H1 (cell line): ENCODE data around the gene GEMIN2. TPM values are rescaled to one million over a fixed set of nuclear protein-coding genes. Genes with fewer than 3 reads are reported as not detected.

ENCODE experiments used
- CTCF ChIA-PET: fragments of 300-600 bp; sonication (Branson Sonifier 250); formaldehyde crosslinking; loops from one replicate; lab custom pipeline; 2021; ENCODE audit not compliant: partially characterized antibody; lab: Charles Lee
- POLR2A ChIA-PET: fragments of 300-600 bp; sonication (Branson Sonifier 250); formaldehyde crosslinking; loops from one replicate; lab custom pipeline; 2021; ENCODE audit warnings: inconsistent platforms; ENCODE audit not compliant: partially characterized antibody; lab: Charles Lee
- DNase-seq, 2 experiments: peaks; one replicate each; pipeline versions ENCODE4 v3.0.0 to v3.0.0-alpha.2; 2010 to 2022; ENCODE audit warnings: low spot score in 2 of 2, low read depth in 1 of 2, mixed read lengths in 1 of 2
- FAIRE-seq: peaks from 2 replicates; lab custom pipeline; 2011; peaks lifted over from hg19 to GRCh38; lab: Jason Lieb, UNC
- H2AFZ ChIP-seq: 2 replicates; pipeline ENCODE4 v1.8.1; 2012; ENCODE audit warnings: low read length, inconsistent platforms
- H2AK5ac ChIP-seq: 2 replicates; pipeline ENCODE4 v1.6.1; 2013; ENCODE audit warnings: low read depth, low read length
- H2BK120ac ChIP-seq: replicated peaks from 2 replicates; pipeline ENCODE3; 2013; ENCODE audit warnings: low read depth, low read length, inconsistent platforms
- H2BK12ac ChIP-seq: 2 replicates; pipeline ENCODE4 v1.6.1; 2013; ENCODE audit warnings: low read depth, low read length
- H2BK15ac ChIP-seq: 2 replicates; pipeline ENCODE4 v1.6.1; 2013; ENCODE audit warnings: low read length
- H2BK20ac ChIP-seq: 2 replicates; pipeline ENCODE4 v1.6.1; 2013; ENCODE audit warnings: low read length
- H2BK5ac ChIP-seq: 2 replicates; pipeline ENCODE4 v1.6.1; 2013; ENCODE audit warnings: low read depth, low read length
- H3K14ac ChIP-seq: 2 replicates; pipeline ENCODE4 v1.6.1; 2013; ENCODE audit warnings: inconsistent platforms; ENCODE audit not compliant: insufficient read length
- H3K18ac ChIP-seq: 2 replicates; pipeline ENCODE4 v1.6.1; 2013; ENCODE audit warnings: low read length; ENCODE audit errors: extremely low read depth
- H3K23ac ChIP-seq: 2 replicates; pipeline ENCODE4 v1.6.1; 2013; ENCODE audit warnings: inconsistent platforms; ENCODE audit not compliant: insufficient read length
- H3K23me2 ChIP-seq: 2 replicates; pipeline ENCODE4 v1.6.1; 2013; ENCODE audit warnings: low read depth, low read length
- H3K27ac ChIP-seq: 2 replicates; pipeline ENCODE4 v1.6.1; 2011; ENCODE audit warnings: low read depth, low read length, inconsistent platforms
- H3K27me3 ChIP-seq, 4 experiments: replicated peaks in 1 of 4; 1 replicate in 1 of 4; 2 replicates in 3 of 4; pipeline versions ENCODE4 v1.6.1 to v1.8.1; 2011 to 2013; ENCODE audit warnings: low read length in 3 of 4, mild to moderate bottlenecking in 3 of 4, inconsistent platforms in 2 of 4, mixed read lengths in 2 of 4, moderate library complexity in 1 of 4; ENCODE audit not compliant: control insufficient read depth in 3 of 4, insufficient read depth in 3 of 4; ENCODE audit errors: extremely low read depth in 1 of 4
- H3K36me3 ChIP-seq, 4 experiments: 2 replicates each; pipeline versions ENCODE4 v1.6.1 to v1.8.1; 2011 to 2013; ENCODE audit warnings: mild to moderate bottlenecking in 4 of 4, low read length in 3 of 4, moderate library complexity in 2 of 4, control low read depth in 1 of 4, inconsistent platforms in 1 of 4; ENCODE audit not compliant: insufficient read depth in 4 of 4, control insufficient read depth in 2 of 4
- H3K4ac ChIP-seq: replicated peaks from 2 replicates; pipeline ENCODE3; 2013; ENCODE audit warnings: low read length, low read depth, mixed read lengths, inconsistent platforms; ENCODE audit not compliant: insufficient read length
- H3K4me1 ChIP-seq, 4 experiments: replicated peaks in 1 of 4; 1 replicate in 1 of 4; 2 replicates in 3 of 4; pipeline versions ENCODE4 v1.6.1 to v1.8.1; 2011 to 2013; ENCODE audit warnings: low read length in 3 of 4, inconsistent platforms in 2 of 4, mixed read lengths in 1 of 4; ENCODE audit not compliant: insufficient read depth in 4 of 4, control insufficient read depth in 3 of 4
- H3K4me2 ChIP-seq, 2 experiments: 2 replicates each; pipeline versions ENCODE4 v1.6.1 to v1.8.1; 2011 to 2013; ENCODE audit warnings: low read depth in 2 of 2, low read length in 2 of 2, control low read depth in 1 of 2, inconsistent platforms in 1 of 2, mild to moderate bottlenecking in 1 of 2; ENCODE audit not compliant: insufficient read depth in 1 of 2
- H3K4me3 ChIP-seq, 4 experiments: fragments of 200-600, 300-600 bp in 1 of 4; sonication (generic), shearing (Covaris generic), sonication (Bioruptor Twin) in 1 of 4; 2 replicates each; pipeline versions ENCODE4 v1.5.1 to v1.8.1; 2011 to 2016; ENCODE audit warnings: low read length in 4 of 4, low read depth in 3 of 4, control low read depth in 2 of 4, inconsistent platforms in 2 of 4, mild to moderate bottlenecking in 2 of 4, mixed read lengths in 1 of 4, moderate library complexity in 1 of 4; ENCODE audit not compliant: insufficient read depth in 2 of 4; ENCODE audit errors: extremely low read depth in 1 of 4
- H3K56ac ChIP-seq: replicated peaks from 2 replicates; pipeline ENCODE3; 2013; ENCODE audit warnings: low read depth, mild to moderate bottlenecking, mixed read lengths, low read length, inconsistent platforms; ENCODE audit not compliant: insufficient read length
- H3K79me1 ChIP-seq: 2 replicates; pipeline ENCODE4 v1.6.1; 2013; ENCODE audit warnings: low read depth, low read length, control low read depth
- H3K79me2 ChIP-seq, 2 experiments: 2 replicates each; pipeline versions ENCODE4 v1.6.1 to v1.8.1; 2012 to 2013; ENCODE audit warnings: low read length in 2 of 2, mild to moderate bottlenecking in 2 of 2, inconsistent platforms in 1 of 2; ENCODE audit not compliant: insufficient read depth in 2 of 2, control insufficient read depth in 1 of 2
- H3K9ac ChIP-seq, 4 experiments: replicated peaks in 1 of 4; 1 replicate in 1 of 4; 2 replicates in 3 of 4; pipeline versions ENCODE4 v1.6.1 to v1.8.1; 2011 to 2013; ENCODE audit warnings: low read depth in 3 of 4, low read length in 3 of 4, control low read depth in 2 of 4, mild to moderate bottlenecking in 2 of 4, moderate library complexity in 2 of 4, inconsistent platforms in 1 of 4; ENCODE audit errors: extremely low read depth in 1 of 4
- H3K9me3 ChIP-seq, 2 experiments: 2 replicates each; pipeline versions ENCODE4 v1.6.1 to v1.8.1; 2012 to 2013; ENCODE audit warnings: mild to moderate bottlenecking in 2 of 2, moderate library complexity in 2 of 2, control low read depth in 1 of 2, inconsistent platforms in 1 of 2, low read depth in 1 of 2, low read length in 1 of 2, mixed read lengths in 1 of 2; ENCODE audit not compliant: insufficient read depth in 2 of 2
- H4K20me1 ChIP-seq, 2 experiments: replicated peaks in 1 of 2; 2 replicates each; pipeline versions ENCODE3 to v1.8.1; 2011 to 2013; ENCODE audit warnings: inconsistent platforms in 2 of 2, low read length in 2 of 2, mild to moderate bottlenecking in 1 of 2; ENCODE audit not compliant: insufficient read depth in 2 of 2, control insufficient read depth in 1 of 2
- H4K5ac ChIP-seq: 2 replicates; pipeline ENCODE4 v1.6.1; 2013; ENCODE audit warnings: low read length, low read depth, mixed read lengths, inconsistent platforms; ENCODE audit not compliant: insufficient read length
- H4K8ac ChIP-seq: 2 replicates; pipeline ENCODE4 v1.8.0; 2013; ENCODE audit warnings: mild to moderate bottlenecking, moderate library complexity, low read length, inconsistent platforms; ENCODE audit not compliant: insufficient read depth; ENCODE audit errors: extremely low read depth
- H4K91ac ChIP-seq: replicated peaks from 2 replicates; pipeline ENCODE3; 2013; ENCODE audit warnings: low read length, mixed read lengths, inconsistent platforms; ENCODE audit not compliant: insufficient read length
- BACH1 ChIP-seq: IDR thresholded peaks from 2 replicates; pipeline ENCODE4 v1.6.1; 2012; ENCODE audit warnings: low read length, improper control_type of control experiment
- BRCA1 ChIP-seq: IDR thresholded peaks from 2 replicates; pipeline ENCODE4 v1.6.1; 2012; ENCODE audit warnings: low read depth, low read length, improper control_type of control experiment
- CBX5 ChIP-seq: fragments of 300-800, 300-1000 bp; sonication (generic); IDR thresholded peaks from 2 replicates; pipeline ENCODE4 v1.7.1; 2016; ENCODE audit warnings: antibody characterized with exemption, low read length, low read depth
- CEBPB ChIP-seq: IDR thresholded peaks from 2 replicates; pipeline ENCODE4 v1.6.1; 2012; ENCODE audit warnings: low read depth, low read length
- EZH2 ChIP-seq: fragments of 200-600 bp; sonication (generic); IDR thresholded peaks from 2 replicates; pipeline ENCODE4 v1.7.1; 2012; ENCODE audit warnings: low read depth, mild to moderate bottlenecking, moderate library complexity, low read length, inconsistent platforms; ENCODE audit not compliant: severe bottlenecking
- JUN ChIP-seq: IDR thresholded peaks from 2 replicates; pipeline ENCODE4 v1.6.1; 2011; ENCODE audit warnings: low read depth, mild to moderate bottlenecking, improper control_type of control experiment, low read length
- KDM1A ChIP-seq: fragments of 200-600, 300-600 bp; sonication (generic); IDR thresholded peaks from 2 replicates; pipeline ENCODE4 v1.7.1; 2016; ENCODE audit warnings: mild to moderate bottlenecking, low read length, borderline replicate concordance
- NRF1 ChIP-seq: IDR thresholded peaks from 2 replicates; pipeline ENCODE4 v1.6.1; 2011; ENCODE audit warnings: mild to moderate bottlenecking, low read depth, low read length, improper control_type of control experiment
- SP2 ChIP-seq: IDR thresholded peaks from 2 replicates; pipeline ENCODE4 v1.6.1; 2012; ENCODE audit warnings: mild to moderate bottlenecking, low read length, inconsistent platforms
- YY1 ChIP-seq: IDR thresholded peaks from 2 replicates; pipeline ENCODE4 v1.6.1; 2011; ENCODE audit warnings: low read depth, mild to moderate bottlenecking, low read length
- ZNF274 ChIP-seq: IDR thresholded peaks from 2 replicates; pipeline ENCODE4 v1.7.0; 2012; ENCODE audit warnings: low read length, borderline replicate concordance; ENCODE audit errors: extremely low read depth
- WGBS, 2 experiments: shearing (Covaris generic) in 1 of 2; methylation state at CpG; one replicate each; pipeline versions ENCODE4 v1.1.6 to v1.1.7; 2013 to 2015; ENCODE audit warnings: low lambda C conversion rate in 2 of 2, mixed read lengths in 2 of 2, inconsistent platforms in 1 of 2, low coverage in 1 of 2, missing lambda C conversion rate in 1 of 2; ENCODE audit not compliant: insufficient replicate concordance in 2 of 2, insufficient coverage in 1 of 2, insufficient read length in 1 of 2; ENCODE audit errors: extremely low coverage in 1 of 2, missing lambda C conversion rate in 1 of 2; 5-methylcytosine and 5-hydroxymethylcytosine counted together
- polyA plus RNA-seq, 7 experiments: library from polyadenylated mRNA; depleted of rRNA in 3 of 7; stranded (reverse) in 5 of 7; unstranded in 2 of 7; fragments of >200 nt in 5 of 7; fragments of 200-250 nt in 2 of 7; gene quantifications; 1 replicate in 5 of 7; 2 replicates in 1 of 7; 4 replicates in 1 of 7; pipeline versions ENCODE4 v1.2.1 to v1.2.3, GENCODE V29; 2011 to 2013; ENCODE audit warnings: missing spikeins in 2 of 7, mixed read lengths in 2 of 7
- total RNA-seq: library from RNA; stranded (reverse); fragmentation: NEBNext Ultra II Directional; extraction: Animal tissue kit (Norgen Biotek cat#: 25700); gene quantifications from 2 replicates; pipeline ENCODE4 v1.2.1, GENCODE V29; 2021
- TF ChIP-seq, protein P1 (sequence below), 3 experiments: IDR thresholded peaks; 1 replicate in 2 of 3; 2 replicates in 1 of 3; pipeline versions ENCODE4 v1.5.1 to v1.6.1; 2011; ENCODE audit warnings: low read length in 3 of 3, mild to moderate bottlenecking in 3 of 3, inconsistent platforms in 2 of 3, low read depth in 1 of 3, moderate library complexity in 1 of 3; ENCODE audit not compliant: insufficient read depth in 1 of 3; ENCODE audit errors: control extremely low read depth in 1 of 3

GEMIN2 gene
- total and polyA plus RNA-seq, 2 of the 8 experiments (the other 6 are each of a cell fraction or from before 2014, with no cell fraction given), result 29.1 to 30.8 TPM

DNA sequence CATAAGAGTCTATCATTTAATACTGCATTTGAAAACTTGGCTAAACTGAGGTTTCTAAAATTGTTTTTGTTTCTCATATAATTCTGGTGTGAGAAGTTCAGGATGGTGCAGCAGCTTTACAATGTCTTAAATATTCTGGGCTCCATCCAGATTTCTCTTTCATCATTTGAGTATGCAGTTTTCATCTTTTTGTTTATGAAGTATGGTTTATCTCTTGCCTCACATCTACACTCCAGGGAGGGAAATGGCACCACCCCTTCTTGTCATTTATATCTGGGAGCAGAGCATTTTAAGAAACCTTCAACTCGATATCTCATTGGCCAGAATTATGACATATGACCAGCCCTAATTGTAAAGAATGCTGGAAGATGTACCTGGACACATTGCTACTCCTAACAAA lies 24.3 kb downstream of the GEMIN2 start:
- WGBS, 2 experiments, result 86% methylated on average over 1 of the region's 1 CpG; no CpG with 5 or more reads in 1 of the 2 experiments
- CTCF ChIA-PET, result interaction anchor here (0.6 kb wide), 1 partner anchor 112 kb away, joined by 3 read pairs; no protein-coding TSS in a partner anchor
- Histone ChIP-seq H3K14ac (no peak overlapping the region), H3K23ac (no peak overlapping the region), H3K4me3 (no peak overlapping the region), H3K79me1 (no peaks in the 10 kb centered on the region), H3K9me3 (peaks cover 12% of the 10 kb centered on the region in 2 experiments), H3K79me2 (no peaks in the 10 kb centered on the region), H4K91ac (no peak overlapping the region), H2BK20ac (no peak overlapping the region), H3K18ac (no peak overlapping the region), H3K23me2 (no peaks in the 10 kb centered on the region), H3K56ac (no peak overlapping the region), H2BK120ac (no peak overlapping the region), H2AK5ac (no peak overlapping the region), H3K36me3 (peaks cover 0 to 45% (median 15%) of the 10 kb centered on the region in 4 experiments; a peak in 5 of 8 replicates), H2BK15ac (no peak overlapping the region), H3K27me3 (no peaks in the 10 kb centered on the region), H4K20me1 (peaks cover 0 to 2% of the 10 kb centered on the region in 2 experiments), H3K27ac (no peak overlapping the region), H2AFZ (no peak overlapping the region), H3K4me2 (no peak overlapping the region), H3K9ac (no peak overlapping the region), H2BK12ac (no peak overlapping the region), H3K4ac (no peak overlapping the region), H4K5ac (no peak overlapping the region), H3K4me1 (peaks cover 0 to 3% (median 1%) of the 10 kb centered on the region in 4 experiments; a peak in 2 of 7 replicates), H2BK5ac (no peak overlapping the region), H4K8ac (no peak overlapping the region)
- FAIRE-seq (no peak), DNase-seq (no peak)
- POLR2A ChIA-PET, result interaction anchor here (0.6 to 1.7 kb wide), 5 partner anchors 14 to 55 kb away, joined by 3 to 8 read pairs (median 4); partner anchors contain the start of gene TRAPPC6B
- no peak for TF ChIP-seq EZH2
- no peak for TF ChIP-seq CEBPB
- TF ChIP-seq CBX5, result no peak
- TF ChIP-seq SP2, result no peak
- TF ChIP-seq BACH1, result no peak
- no peak for TF ChIP-seq ZNF274
- TF ChIP-seq, protein P1, sequence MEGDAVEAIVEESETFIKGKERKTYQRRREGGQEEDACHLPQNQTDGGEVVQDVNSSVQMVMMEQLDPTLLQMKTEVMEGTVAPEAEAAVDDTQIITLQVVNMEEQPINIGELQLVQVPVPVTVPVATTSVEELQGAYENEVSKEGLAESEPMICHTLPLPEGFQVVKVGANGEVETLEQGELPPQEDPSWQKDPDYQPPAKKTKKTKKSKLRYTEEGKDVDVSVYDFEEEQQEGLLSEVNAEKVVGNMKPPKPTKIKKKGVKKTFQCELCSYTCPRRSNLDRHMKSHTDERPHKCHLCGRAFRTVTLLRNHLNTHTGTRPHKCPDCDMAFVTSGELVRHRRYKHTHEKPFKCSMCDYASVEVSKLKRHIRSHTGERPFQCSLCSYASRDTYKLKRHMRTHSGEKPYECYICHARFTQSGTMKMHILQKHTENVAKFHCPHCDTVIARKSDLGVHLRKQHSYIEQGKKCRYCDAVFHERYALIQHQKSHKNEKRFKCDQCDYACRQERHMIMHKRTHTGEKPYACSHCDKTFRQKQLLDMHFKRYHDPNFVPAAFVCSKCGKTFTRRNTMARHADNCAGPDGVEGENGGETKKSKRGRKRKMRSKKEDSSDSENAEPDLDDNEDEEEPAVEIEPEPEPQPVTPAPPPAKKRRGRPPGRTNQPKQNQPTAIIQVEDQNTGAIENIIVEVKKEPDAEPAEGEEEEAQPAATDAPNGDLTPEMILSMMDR (IDR thresholded peaks at IDR 0.05; ENCODE audit: control extremely low read depth in 1 of 3, insufficient read depth in 1 of 3, low read depth in 1 of 3, low read length in 3 of 3), result no peak
- TF ChIP-seq NRF1, result no peak
- TF ChIP-seq JUN, result no peak
- no peak for TF ChIP-seq KDM1A
- TF ChIP-seq YY1, result no peak
- TF ChIP-seq BRCA1, result no peak
